ENCODE measurements around the gene C6orf132. TPM values are rescaled to one million over a fixed set of nuclear protein-coding genes. Genes with fewer than 3 reads are reported as not detected.

C6orf132 gene
- total RNA-seq, 1 experiment from 2014 or later, result 48.4 TPM

GRCh38 chr6:42154461-42155209, 12.2 kb upstream of the C6orf132 start:
- Histone ChIP-seq H3T11ph (ENCODE audit: low read length) (no peak overlapping the region), H4K20me1 (ENCODE audit: control insufficient read depth, insufficient read depth, insufficient read length) (no peaks in the 10 kb centered on the region), H4K5ac (ENCODE audit: insufficient read length, low read depth, low read length) (no peak overlapping the region), H3K18ac (ENCODE audit: insufficient read length, low read depth, low read length) (no peak overlapping the region), H2AK5ac (ENCODE audit: insufficient read length, low read length) (no peak overlapping the region), H3K14ac (ENCODE audit: insufficient read depth, low read length) (no peak overlapping the region), H2BK20ac (ENCODE audit: low read depth, low read length, poor library complexity, severe bottlenecking) (no peak overlapping the region), H3K9ac (ENCODE audit: extremely low read depth, insufficient read length, low read length) (no peak overlapping the region), H4K8ac (replicated peaks; ENCODE audit: insufficient read length, low read depth, low read length) (no peak overlapping the region), H2BK15ac (ENCODE audit: low read depth, low read length) (no peak overlapping the region), H3K27me3 (ENCODE audit: insufficient read depth, low read length) (no peaks in the 10 kb centered on the region; the same call in 1 of the 2 replicates), H2BK120ac (ENCODE audit: low read depth, low read length, poor library complexity, severe bottlenecking) (no peak overlapping the region), H3K4ac (ENCODE audit: low read depth, low read length) (no peak overlapping the region), H3K23me2 (ENCODE audit: insufficient read length, low read depth, low read length, poor library complexity, severe bottlenecking) (no peaks in the 10 kb centered on the region), H3K79me1 (ENCODE audit: insufficient read depth, low read depth, low read length, poor library complexity, severe bottlenecking) (no peaks in the 10 kb centered on the region), H2BK5ac (ENCODE audit: insufficient read length, low read length) (no peak overlapping the region), H3K4me1 (ENCODE audit: insufficient read depth, low read length) (no peaks in the 10 kb centered on the region; the same call in 1 of the 2 replicates), H3K9me3 (ENCODE audit: control insufficient read depth, low read depth, low read length) (no peaks in the 10 kb centered on the region), H3K56ac (ENCODE audit: insufficient read length, low read depth, low read length) (no peak overlapping the region), H3K27ac (ENCODE audit: insufficient read length, low read depth, low read length) (no peak overlapping the region), H2BK12ac (ENCODE audit: insufficient read length, low read depth, low read length) (no peak overlapping the region), H3K79me2 (ENCODE audit: insufficient read depth, low read length) (no peaks in the 10 kb centered on the region), H2AFZ (ENCODE audit: low read length) (no peak overlapping the region), H4K91ac (ENCODE audit: insufficient read length, low read depth, low read length) (no peak overlapping the region), H3K23ac (ENCODE audit: insufficient read length, low read depth, low read length) (no peak overlapping the region), H3K4me2 (ENCODE audit: insufficient read depth, insufficient read length, low read length) (no peak overlapping the region)
- Mint-ChIP-seq H3K27me3 (ENCODE audit: low read depth) (peaks cover 20% of the 10 kb centered on the region), H3K4me1 (peaks cover 17 to 31% of the 10 kb centered on the region in 2 experiments), H3K36me3 (ENCODE audit: insufficient read depth in 1 of 3, low read depth in 3 of 3) (peaks cover 0 to 1% (median 0%) of the 10 kb centered on the region in 3 experiments; a peak in 2 of 7 replicates), H3K4me3 (no peak overlapping the region), H3K9me3 (no peaks in the 10 kb centered on the region), H3K27ac (no peak overlapping the region)
- DNase-seq, result no peak
- no peak for TF ChIP-seq CTCF (conservative IDR thresholded peaks at IDR 0.05)
